MG63 (cell line): ENCODE measurements around the gene UBASH3A. TPM values are rescaled to one million over a fixed set of nuclear protein-coding genes. Genes with fewer than 3 reads are reported as not detected.

Experiments used
- DNase-seq: peaks from one replicate; pipeline ENCODE4 v3.0.0-alpha.2; 2020
- H3K27me3 ChIP-seq: fragments of 250-450 bp; sonication (Bioruptor Pico); 2 replicates; pipeline ENCODE4 v1.5.1; 2020; ENCODE audit warnings: mild to moderate bottlenecking, moderate library complexity
- H3K36me3 ChIP-seq: fragments of 250-450 bp; sonication (Bioruptor Pico); 2 replicates; pipeline ENCODE4 v1.5.1; 2020; ENCODE audit warnings: mild to moderate bottlenecking, moderate library complexity
- H3K4me3 ChIP-seq: fragments of 250-450 bp; sonication (Bioruptor Pico); 2 replicates; pipeline ENCODE4 v1.5.1; 2020; ENCODE audit warnings: mild to moderate bottlenecking, moderate library complexity
- H3K9me3 ChIP-seq: fragments of 250-450 bp; sonication (Bioruptor Pico); 2 replicates; pipeline ENCODE4 v1.5.1; 2020; ENCODE audit warnings: mild to moderate bottlenecking, moderate library complexity
- total RNA-seq: library from RNA; depleted of rRNA; stranded (reverse); fragments of >200 nt; shearing (Covaris generic); gene quantifications from 2 replicates; pipeline ENCODE4 v1.2.3, GENCODE V29; 2014; ENCODE audit warnings: low replicate concordance; rRNA removed

UBASH3A gene
- total RNA-seq, 1 experiment from 2014 or later, result not detected

- DNase-seq, result no peak
- Histone ChIP-seq H3K27me3 (peaks cover 15% of the 10 kb centered on the region), H3K9me3 (no peaks in the 10 kb centered on the region; the same call in 1 of the 2 replicates), H3K36me3 (no peaks in the 10 kb centered on the region), H3K4me3 (no peak overlapping the region)
Observed at GRCh38 chr21:42489991-42490390, 86.3 kb downstream of the UBASH3A start.

GRCh38 chr21:42490720-42491119 is 87.0 kb downstream of the UBASH3A start:
- Histone ChIP-seq H3K27me3 (peaks cover 18% of the 10 kb centered on the region), H3K4me3 (no peak overlapping the region)
- DNase-seq, result no peak

DNA sequence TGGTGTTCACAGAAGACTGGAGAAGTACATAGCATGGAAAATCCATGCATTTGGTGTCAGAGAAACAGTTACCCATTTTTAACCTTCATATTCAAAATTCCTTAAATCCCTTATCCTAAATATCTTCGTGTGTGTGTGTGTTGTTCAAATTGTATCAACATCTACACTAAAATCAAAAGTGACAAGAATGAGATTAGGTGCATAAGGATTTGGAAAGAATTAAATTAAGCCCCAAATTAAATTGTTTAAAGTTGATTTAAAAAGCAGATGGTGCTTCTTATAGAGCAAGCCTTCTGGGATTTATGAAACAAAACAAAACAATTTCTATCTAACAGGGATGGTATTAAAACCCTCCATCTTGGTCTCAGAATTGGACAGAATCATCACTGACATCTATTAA is 87.6 kb downstream of the UBASH3A start:
- no peaks in the 10 kb centered on the region; the same call in 1 of the 2 replicates for H3K9me3 ChIP-seq
- no peak for DNase-seq
- H3K36me3 ChIP-seq, result no peaks in the 10 kb centered on the region
- no peak overlapping the region for H3K4me3 ChIP-seq
- peaks cover 18% of the 10 kb centered on the region for H3K27me3 ChIP-seq

More at GRCh38 chr21:42490720-42491119, 87.0 kb downstream of the UBASH3A start:
- H3K9me3 ChIP-seq, result no peaks in the 10 kb centered on the region; the same call in 1 of the 2 replicates
- H3K36me3 ChIP-seq, result no peaks in the 10 kb centered on the region

DNA sequence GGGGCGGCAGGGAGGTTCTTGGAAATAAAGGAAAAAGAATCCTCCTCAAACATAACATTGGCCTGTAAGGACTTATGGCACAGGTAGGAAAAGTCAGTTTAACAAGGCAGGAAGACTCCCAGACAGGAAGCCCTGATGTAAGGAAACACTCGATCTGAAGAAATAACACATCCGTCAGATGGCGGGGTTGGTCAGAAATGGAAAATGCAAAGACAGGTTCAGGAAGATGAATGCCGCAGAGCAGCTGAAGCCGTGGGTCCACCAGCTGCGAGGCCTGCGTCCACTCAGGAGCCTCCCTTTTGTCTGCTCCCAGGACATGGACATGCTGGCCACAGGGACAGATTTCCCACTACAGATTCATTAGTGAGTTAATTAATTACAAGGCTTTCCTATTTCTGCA is 88.5 kb downstream of the UBASH3A start:
- H3K27me3 ChIP-seq, result peaks cover 11% of the 10 kb centered on the region
- no peak for DNase-seq
- no peak overlapping the region for H3K4me3 ChIP-seq
- no peaks in the 10 kb centered on the region; the same call in 1 of the 2 replicates for H3K9me3 ChIP-seq
- no peaks in the 10 kb centered on the region for H3K36me3 ChIP-seq

DNA sequence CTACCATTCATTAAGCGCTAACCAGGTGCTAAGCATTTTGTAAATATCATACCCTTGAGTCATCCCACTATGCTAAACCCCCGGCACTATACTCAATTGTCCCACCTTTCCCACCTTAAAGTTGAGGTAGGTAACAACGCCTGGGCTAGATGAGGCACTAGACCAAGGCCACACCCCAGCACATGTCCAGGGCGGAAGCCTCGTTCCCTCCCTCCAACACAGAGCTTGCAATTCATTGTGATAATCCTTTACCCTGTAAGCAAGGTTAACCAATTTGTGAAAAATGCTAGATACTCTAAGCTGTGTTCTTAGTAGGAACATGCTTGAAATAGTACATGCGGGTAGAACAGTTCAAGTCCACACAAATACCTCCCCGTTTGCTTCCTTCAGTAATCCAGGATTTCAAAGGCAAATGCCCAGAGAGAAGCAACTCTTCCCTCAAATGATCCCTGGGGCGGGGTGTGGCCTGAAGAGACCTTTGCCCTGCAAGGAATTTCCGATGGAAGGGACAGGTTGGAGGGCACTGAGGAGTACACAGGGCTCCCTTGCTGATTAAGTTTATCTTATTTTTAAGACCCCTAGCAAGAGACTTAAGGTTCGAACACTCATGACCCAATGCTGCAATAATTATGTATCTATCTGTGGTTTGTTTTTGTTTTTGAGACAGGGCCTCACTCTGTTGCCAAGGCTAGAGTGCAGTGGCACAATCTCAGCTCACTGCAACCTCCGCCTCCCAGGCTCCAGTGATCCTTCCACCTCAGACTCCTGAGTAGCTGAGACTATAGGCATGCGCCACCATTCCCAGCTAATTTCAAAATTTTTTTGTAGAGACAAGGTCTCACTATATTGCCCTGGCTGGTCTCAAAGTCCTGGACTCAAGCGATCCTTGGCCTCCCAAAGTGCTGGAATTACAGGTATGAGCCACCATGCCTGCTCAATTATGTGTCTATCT is 89.7 kb downstream of the UBASH3A start:
- peaks cover 10% of the 10 kb centered on the region for H3K27me3 ChIP-seq
- no peak for DNase-seq
- no peaks in the 10 kb centered on the region for H3K36me3 ChIP-seq
- no peaks in the 10 kb centered on the region; the same call in 1 of the 2 replicates for H3K9me3 ChIP-seq
- H3K4me3 ChIP-seq, result no peak overlapping the region

GRCh38 chr21:42495027-42495426 is 91.3 kb downstream of the UBASH3A start:
- no peak overlapping the region for H3K4me3 ChIP-seq
- no peaks in the 10 kb centered on the region for H3K36me3 ChIP-seq
- peaks cover 7% of the 10 kb centered on the region for H3K27me3 ChIP-seq
- DNase-seq, result no peak
- H3K9me3 ChIP-seq, result no peaks in the 10 kb centered on the region

GRCh38 chr21:42495765-42496119 is 92.0 kb downstream of the UBASH3A start:
- no peaks in the 10 kb centered on the region for H3K36me3 ChIP-seq
- DNase-seq, result no peak
- H3K4me3 ChIP-seq, result peak overlapping the region; percentile 58
- peaks cover 4% of the 10 kb centered on the region; the same call in 1 of the 2 replicates for H3K27me3 ChIP-seq
- H3K9me3 ChIP-seq, result no peaks in the 10 kb centered on the region

DNA sequence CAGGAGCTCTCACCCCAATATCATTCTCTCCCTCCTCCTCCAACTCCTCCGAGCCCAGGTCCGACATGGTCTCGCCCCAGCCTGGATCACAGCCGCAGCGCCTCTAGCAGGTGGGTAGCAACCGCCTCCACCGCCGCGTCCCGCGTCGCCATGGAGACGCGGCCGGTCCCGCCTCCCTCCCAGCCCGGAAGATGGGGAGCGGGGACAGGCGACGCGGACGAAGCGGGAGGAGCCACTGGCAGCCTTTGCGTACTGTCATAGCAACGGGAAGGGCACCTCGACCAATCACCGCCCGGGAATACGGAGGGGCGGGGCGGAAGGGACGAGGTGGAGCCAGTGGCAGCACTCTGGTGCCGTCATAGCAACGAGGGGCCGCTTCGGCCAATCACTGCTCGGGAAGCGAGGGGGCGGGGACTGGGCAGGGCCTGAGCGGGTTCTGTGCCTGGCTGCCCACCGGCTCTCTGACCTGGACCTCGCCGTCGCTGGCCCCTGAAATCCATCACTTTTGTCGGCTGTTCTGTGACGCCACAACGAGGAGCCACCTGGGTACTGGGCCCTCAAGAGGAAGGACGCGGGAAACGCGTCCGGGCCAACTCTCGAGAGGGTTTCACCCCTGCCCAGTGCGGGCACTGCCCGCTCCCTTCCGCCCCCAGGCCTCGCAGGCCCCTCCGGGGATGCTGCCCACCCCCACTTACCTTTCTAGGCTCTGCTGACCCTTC is 92.6 kb downstream of the UBASH3A start, which contains the start of gene RSPH1:
TSS of gene RSPH1 (minus strand) at position 105 of the 719 bp plus-strand sequence. CDS start at position 67, 38 bp downstream.
- Histone ChIP-seq H3K27me3 (peaks cover 4% of the 10 kb centered on the region; the same call in 1 of the 2 replicates), H3K9me3 (no peaks in the 10 kb centered on the region), H3K36me3 (no peaks in the 10 kb centered on the region), H3K4me3 (peak within 1 kb of the TSS; percentile 58)
- peak; percentile 99 for DNase-seq

DNA sequence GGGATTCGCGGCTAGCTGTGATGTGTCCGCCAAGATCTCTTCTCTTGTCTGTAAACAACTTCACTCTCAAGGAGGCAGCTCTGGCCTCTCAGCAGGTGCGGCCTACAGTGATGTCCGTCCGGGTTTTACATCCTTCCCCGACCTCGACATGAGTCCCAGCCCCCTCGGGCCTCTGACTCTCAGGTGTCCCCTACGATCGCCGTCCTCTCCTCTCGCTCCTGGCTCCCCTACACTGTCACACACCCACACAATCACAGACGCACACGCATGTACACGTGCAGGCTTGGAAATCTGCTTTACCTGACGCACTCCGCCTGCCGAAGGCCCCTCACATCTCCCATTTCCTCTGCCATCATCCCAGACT is 93.1 kb downstream of the UBASH3A start:
- H3K4me3 ChIP-seq, result peak overlapping the region; percentile 58
- DNase-seq, result no peak
- no peaks in the 10 kb centered on the region for H3K36me3 ChIP-seq
- H3K27me3 ChIP-seq, result peaks cover 4% of the 10 kb centered on the region; the same call in 1 of the 2 replicates
- H3K9me3 ChIP-seq, result no peaks in the 10 kb centered on the region

Other genes with a start within 250 kb of the UBASH3A start
- gene ABCG1, start 184.8 kb upstream of the UBASH3A start, total RNA-seq, result 0.82 and 1.9 TPM in 2 replicates
- not detected in 2 replicates for gene TFF3, start 88.5 kb upstream of the UBASH3A start, total RNA-seq
- gene TFF2, start 52.9 kb upstream of the UBASH3A start, total RNA-seq, result not detected in 2 replicates
- gene TFF1, start 37.4 kb upstream of the UBASH3A start, total RNA-seq, result not detected in 2 replicates
- not detected in 2 replicates for gene TMPRSS3, start 7.8 kb upstream of the UBASH3A start, total RNA-seq
- not detected in 2 replicates for gene RSPH1, start 92.3 kb downstream of the UBASH3A start, total RNA-seq
- 2.1 and 5.0 TPM in 2 replicates for gene SLC37A1, start 110.0 kb downstream of the UBASH3A start, total RNA-seq
- 0.12 TPM in 1 of 2 replicates, not detected in the other for gene PDE9A, start 249.7 kb downstream of the UBASH3A start, total RNA-seq